HCT116 (cell line): ENCODE measurements around the gene MAPK8IP3. TPM values are rescaled to one million over a fixed set of nuclear protein-coding genes. Genes with fewer than 3 reads are reported as not detected.
"Not testable (repeated sequence)": the region's sequence is repeated elsewhere in the genome, so short reads cannot be mapped to it uniquely, and the experiment has no call there.

Experiments
- ATAC-seq: fragments of 200-7000 bp; cut with Tn5 transposase; 2 replicates; pipeline ENCODE4 v1.9.1; 2020; ENCODE audit warnings: mild to moderate bottlenecking, moderate library complexity
- BruUV-seq: library from RNA; stranded (reverse); fragments of 400-500 nt; replicated peaks from 2 replicates; lab custom pipeline; 2021; lab: Mats Ljungman, UMichigan
- CTCF ChIA-PET: fragments of 300-600 bp; sonication (Branson Sonifier 250); formaldehyde crosslinking; loops from one replicate; lab custom pipeline; 2021; ENCODE audit warnings: antibody characterized with exemption; lab: Charles Lee
- POLR2A ChIA-PET: fragments of 300-600, 350-600 bp; sonication (Branson Sonifier 250); formaldehyde crosslinking; loops from one replicate; lab custom pipeline; 2021; ENCODE audit warnings: antibody characterized with exemption; lab: Charles Lee
- RAD21 ChIA-PET, 2 experiments: fragments of 300-600 bp; sonication (Branson Sonifier 250); formaldehyde crosslinking; loops; one replicate each; lab custom pipeline; 2023; ENCODE audit warnings: low total read pairs in 2 of 2; ENCODE audit not compliant: uncharacterized antibody in 2 of 2, unreplicated experiment in 2 of 2, low non-redundant PET in 1 of 2; lab: Charles Lee
- DNase-seq: peaks from one replicate; pipeline ENCODE4 v3.0.0-alpha.2; 2010; ENCODE audit warnings: low read depth, low spot score
- H2AFZ ChIP-seq: fragments of 200-600 bp; shearing (Covaris generic), sonication (generic); 2 replicates; pipeline ENCODE4 v1.6.1; 2017; ENCODE audit warnings: low read depth, mixed run types, mixed read lengths, antibody characterized with exemption, low read length; ENCODE audit not compliant: poor library complexity, severe bottlenecking
- H3K27ac ChIP-seq: 2 replicates; pipeline ENCODE4 v1.5.1; 2012; ENCODE audit warnings: low read depth, low read length
- H3K27me3 ChIP-seq: fragments of 200-600 bp; sonication (generic); 2 replicates; pipeline ENCODE4 v1.6.1; 2016; ENCODE audit warnings: mixed run types, low read length, mixed read lengths; ENCODE audit not compliant: insufficient read depth
- H3K36me3 ChIP-seq, 2 experiments: fragments of 200-500 bp in 1 of 2; fragments of 200-600 bp in 1 of 2; sonication (Bioruptor generic) in 1 of 2; sonication (generic) in 1 of 2; 2 replicates each; pipeline versions ENCODE4 v1.5.1 to v1.6.1; 2014 to 2016; ENCODE audit warnings: low read length in 2 of 2, inconsistent platforms in 1 of 2, mixed read lengths in 1 of 2, mixed run types in 1 of 2; ENCODE audit not compliant: insufficient read depth in 2 of 2, control insufficient read depth in 1 of 2
- H3K4me1 ChIP-seq, 2 experiments: fragments of 200-600 bp in 1 of 2; sonication (generic) in 1 of 2; 2 replicates each; pipeline versions ENCODE4 v1.5.1 to v1.6.1; 2012 to 2017; ENCODE audit warnings: low read length in 2 of 2, inconsistent platforms in 1 of 2, mild to moderate bottlenecking in 1 of 2, mixed read lengths in 1 of 2, mixed run types in 1 of 2, moderate library complexity in 1 of 2; ENCODE audit not compliant: insufficient read depth in 2 of 2, control insufficient read depth in 1 of 2
- H3K4me2 ChIP-seq: fragments of 200-600 bp; sonication (generic); 2 replicates; pipeline ENCODE4 v1.6.1; 2017; ENCODE audit warnings: mixed run types, low read length, mixed read lengths
- H3K4me3 ChIP-seq, 2 experiments: fragments of 200-600 bp in 1 of 2; sonication (generic) in 1 of 2; replicated peaks in 1 of 2; 2 replicates each; pipeline ENCODE4 v1.5.1; 2011 to 2016; ENCODE audit warnings: low read length in 2 of 2, control low read depth in 1 of 2, low read depth in 1 of 2, mild to moderate bottlenecking in 1 of 2, mixed read lengths in 1 of 2, mixed run types in 1 of 2
- H3K79me2 ChIP-seq: fragments of 200-600 bp; sonication (generic); 2 replicates; pipeline ENCODE4 v1.6.1; 2017; ENCODE audit warnings: mild to moderate bottlenecking, mixed run types, low read length, moderate library complexity, mixed read lengths; ENCODE audit not compliant: insufficient read depth
- H3K9ac ChIP-seq: fragments of 200-600 bp; sonication (generic); 2 replicates; pipeline ENCODE4 v1.6.1; 2016; ENCODE audit warnings: low read length, mixed read lengths
- H3K9me2 ChIP-seq: fragments of 200-600 bp; sonication (generic), shearing (Covaris generic); 2 replicates; pipeline ENCODE4 v1.6.1; 2017; ENCODE audit warnings: mixed run types, mild to moderate bottlenecking, moderate library complexity; ENCODE audit not compliant: insufficient read depth
- H3K9me3 ChIP-seq, 2 experiments: fragments of 200-500 bp in 1 of 2; fragments of 200-600 bp in 1 of 2; sonication (Bioruptor generic) in 1 of 2; sonication (generic) in 1 of 2; 2 replicates each; pipeline ENCODE4 v1.6.1; 2014 to 2017; ENCODE audit warnings: low read length in 2 of 2, mixed read lengths in 2 of 2, inconsistent platforms in 1 of 2, low read depth in 1 of 2, mild to moderate bottlenecking in 1 of 2, mixed run types in 1 of 2, moderate library complexity in 1 of 2; ENCODE audit not compliant: control insufficient read depth in 1 of 2, insufficient read depth in 1 of 2
- H4K20me1 ChIP-seq: fragments of 200-600 bp; sonication (generic), shearing (Covaris generic); 2 replicates; pipeline ENCODE4 v1.6.1; 2017; ENCODE audit warnings: mixed run types, mild to moderate bottlenecking, moderate library complexity; ENCODE audit not compliant: insufficient read depth
- ELF1 ChIP-seq: IDR thresholded peaks from 2 replicates; pipeline ENCODE4 v1.6.1; 2012; ENCODE audit warnings: low read depth, borderline replicate concordance
- EZH2 ChIP-seq: fragments of 200-600 bp; sonication (generic); IDR thresholded peaks from 2 replicates; pipeline ENCODE4 v1.6.1; 2017; ENCODE audit warnings: antibody characterized with exemption, mixed run types
- EZH2phosphoT487 ChIP-seq: fragments of 200-600 bp; IDR thresholded peaks from 2 replicates; pipeline ENCODE4 v1.6.1; 2018; ENCODE audit warnings: antibody characterized with exemption, borderline replicate concordance
- POLR2A ChIP-seq: IDR thresholded peaks from 2 replicates; pipeline ENCODE4 v1.7.0; 2011; ENCODE audit warnings: borderline replicate concordance; ENCODE audit not compliant: insufficient read depth, insufficient read length; ENCODE audit errors: extremely low read depth
- RAD21 ChIP-seq: IDR thresholded peaks from 2 replicates; pipeline ENCODE4 v1.6.1; 2012; ENCODE audit warnings: low read depth, mild to moderate bottlenecking
- SIN3A ChIP-seq: IDR thresholded peaks from 2 replicates; pipeline ENCODE4 v1.6.1; 2012; ENCODE audit warnings: low read depth
- SP1 ChIP-seq: IDR thresholded peaks from 2 replicates; pipeline ENCODE4 v1.6.1; 2012; ENCODE audit warnings: low read depth
- SRF ChIP-seq: IDR thresholded peaks from 2 replicates; pipeline ENCODE4 v1.6.1; 2012; ENCODE audit warnings: low read depth
- intact Hi-C: fragments of 100-400 bp; cut with micrococcal nuclease; formaldehyde crosslinking; loops from 2 replicates; pipeline ENCODE4 v1.10.0; 2022
- total RNA-seq: library from RNA; stranded (reverse); gene quantifications from one replicate; pipeline ENCODE4 v1.2.1, GENCODE V29; 2021; ENCODE audit not compliant: unreplicated experiment
- TF ChIP-seq, protein P1 (sequence below): IDR thresholded peaks from 2 replicates; pipeline ENCODE4 v1.6.1; 2012
- TF ChIP-seq, protein P2 (sequence below): IDR thresholded peaks from 2 replicates; pipeline ENCODE4 v1.6.1; 2011; ENCODE audit warnings: mild to moderate bottlenecking, low read length, moderate library complexity; ENCODE audit not compliant: insufficient replicate concordance; ENCODE audit errors: extremely low read depth
- TF ChIP-seq, protein P3 (sequence below): IDR thresholded peaks from 2 replicates; pipeline ENCODE4 v1.6.1; 2012
- TF ChIP-seq, protein P4 (sequence below): IDR thresholded peaks from 2 replicates; pipeline ENCODE4 v1.6.1; 2012; ENCODE audit warnings: low read depth

Gene MAPK8IP3
- total RNA-seq, 1 experiment from 2014 or later: 75.3 TPM

DNA sequence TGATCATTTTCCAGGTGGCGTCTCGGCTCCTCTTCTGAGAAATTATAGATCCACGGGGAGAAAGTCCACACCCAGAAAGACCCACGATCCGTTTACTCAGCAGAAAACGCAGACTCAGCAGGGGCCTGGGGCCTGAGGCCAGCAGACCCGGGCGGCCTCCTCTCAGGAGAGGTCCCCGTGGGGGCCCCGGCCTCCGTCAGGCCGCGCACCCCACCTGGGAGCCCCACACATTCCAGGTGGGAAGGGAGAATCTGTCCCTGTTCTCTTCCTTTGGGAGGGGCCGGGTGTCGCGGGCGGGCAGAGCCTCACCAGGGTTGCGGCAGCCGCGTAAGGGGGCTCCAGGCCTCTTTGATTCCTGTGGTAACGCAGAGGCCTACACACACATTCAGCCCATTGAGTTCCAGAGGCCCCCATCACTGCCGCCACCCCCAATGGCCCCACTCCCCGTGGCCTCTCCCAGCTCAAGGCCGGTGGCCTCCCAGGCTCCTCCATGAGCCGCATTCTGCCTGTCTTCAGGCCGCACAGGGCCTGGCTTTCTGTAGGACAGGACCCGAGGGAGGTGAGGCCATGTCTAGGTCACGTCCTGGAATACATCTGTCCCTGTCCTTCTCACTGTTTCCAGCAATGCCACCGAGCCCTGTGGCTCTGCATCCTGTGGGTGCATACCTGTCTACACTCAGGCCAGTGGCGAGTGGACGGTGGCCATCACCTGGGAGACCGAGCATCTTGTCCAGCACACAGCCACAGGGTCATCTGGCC is 89.1 kb downstream of the MAPK8IP3 start (continued):
- TF ChIP-seq, protein P1, sequence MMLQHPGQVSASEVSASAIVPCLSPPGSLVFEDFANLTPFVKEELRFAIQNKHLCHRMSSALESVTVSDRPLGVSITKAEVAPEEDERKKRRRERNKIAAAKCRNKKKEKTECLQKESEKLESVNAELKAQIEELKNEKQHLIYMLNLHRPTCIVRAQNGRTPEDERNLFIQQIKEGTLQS: no peak
- TF ChIP-seq SIN3A: no peak

DNA sequence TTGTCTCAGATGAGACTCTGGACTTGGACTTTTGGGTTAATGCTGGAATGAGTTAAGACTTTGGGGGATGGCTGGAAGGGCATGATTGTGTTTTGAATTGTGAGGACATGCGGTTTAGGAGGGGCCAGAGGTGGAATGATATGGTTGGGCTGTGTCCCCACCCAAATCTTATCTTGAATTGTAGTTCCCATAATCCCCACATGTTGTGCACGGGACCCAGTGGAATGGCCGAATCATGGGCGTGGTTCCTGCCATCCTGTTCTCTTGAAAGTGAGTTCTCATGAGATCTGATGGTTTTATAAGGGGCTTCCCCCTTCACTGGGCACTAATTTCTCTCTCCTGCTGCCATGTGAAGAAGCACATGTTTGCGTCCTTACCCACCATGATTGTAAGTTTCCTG is 93.3 kb downstream of the MAPK8IP3 start:
- ATAC-seq, H3K4me3 ChIP-seq, H3K79me2 ChIP-seq, RAD21 ChIA-PET, H3K9me3 ChIP-seq, H3K27ac ChIP-seq, H3K9ac ChIP-seq, H3K36me3 ChIP-seq, DNase-seq, H3K4me2 ChIP-seq, CTCF ChIA-PET, H3K4me1 ChIP-seq, intact Hi-C loops, H3K9me2 ChIP-seq, H4K20me1 ChIP-seq, H3K27me3 ChIP-seq, BruUV-seq, H2AFZ ChIP-seq: not testable (repeated sequence)
- POLR2A ChIA-PET: interaction anchor here (0.6 kb wide), 1 partner anchor 162 kb away, joined by 4 read pairs; no protein-coding TSS in a partner anchor

DNA sequence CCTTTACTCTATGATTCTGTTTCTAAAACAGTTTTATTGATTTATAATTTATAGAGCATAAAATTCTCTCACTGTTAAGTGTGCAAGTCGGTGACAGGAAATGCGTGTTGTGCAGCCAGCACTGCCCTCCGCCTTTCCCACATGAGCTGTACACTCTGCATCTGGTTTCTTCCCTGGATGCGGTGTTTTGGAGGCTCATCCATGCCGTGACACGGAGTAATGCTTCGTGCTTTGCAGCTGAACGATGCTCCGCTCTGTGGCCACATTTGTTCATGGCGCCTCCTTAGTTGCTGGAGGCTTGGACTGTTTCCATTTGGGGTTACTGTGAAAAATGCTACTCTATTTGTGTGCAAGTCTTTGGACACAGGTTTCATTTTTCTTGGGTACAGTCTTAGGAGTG is 94.7 kb downstream of the MAPK8IP3 start:
- DNase-seq: no peak
- Histone ChIP-seq H3K27ac (no peak overlapping the region), H3K36me3 (no peaks in the 10 kb centered on the region), H3K9me2 (no peaks in the 10 kb centered on the region), H3K9me3 (peaks cover 0 to 4% of the 10 kb centered on the region in 2 experiments; a peak in 2 of 4 replicates), H3K4me1 (no peaks in the 10 kb centered on the region), H4K20me1 (no peaks in the 10 kb centered on the region), H2AFZ (no peak overlapping the region), H3K4me3 (no peak overlapping the region), H3K27me3 (no peaks in the 10 kb centered on the region), H3K79me2 (no peaks in the 10 kb centered on the region), H3K9ac (no peak overlapping the region), H3K4me2 (no peak overlapping the region)
- BruUV-seq: no TSS peak
- RAD21 ChIA-PET: no interaction called here
- no peak for ATAC-seq
- CTCF ChIA-PET: no interaction called here
- intact Hi-C loops: no loop called here
- POLR2A ChIA-PET: no interaction called here
- TF ChIP-seq, protein P2, sequence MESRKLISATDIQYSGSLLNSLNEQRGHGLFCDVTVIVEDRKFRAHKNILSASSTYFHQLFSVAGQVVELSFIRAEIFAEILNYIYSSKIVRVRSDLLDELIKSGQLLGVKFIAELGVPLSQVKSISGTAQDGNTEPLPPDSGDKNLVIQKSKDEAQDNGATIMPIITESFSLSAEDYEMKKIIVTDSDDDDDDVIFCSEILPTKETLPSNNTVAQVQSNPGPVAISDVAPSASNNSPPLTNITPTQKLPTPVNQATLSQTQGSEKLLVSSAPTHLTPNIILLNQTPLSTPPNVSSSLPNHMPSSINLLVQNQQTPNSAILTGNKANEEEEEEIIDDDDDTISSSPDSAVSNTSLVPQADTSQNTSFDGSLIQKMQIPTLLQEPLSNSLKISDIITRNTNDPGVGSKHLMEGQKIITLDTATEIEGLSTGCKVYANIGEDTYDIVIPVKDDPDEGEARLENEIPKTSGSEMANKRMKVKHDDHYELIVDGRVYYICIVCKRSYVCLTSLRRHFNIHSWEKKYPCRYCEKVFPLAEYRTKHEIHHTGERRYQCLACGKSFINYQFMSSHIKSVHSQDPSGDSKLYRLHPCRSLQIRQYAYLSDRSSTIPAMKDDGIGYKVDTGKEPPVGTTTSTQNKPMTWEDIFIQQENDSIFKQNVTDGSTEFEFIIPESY: no peak
- TF ChIP-seq, protein P3, sequence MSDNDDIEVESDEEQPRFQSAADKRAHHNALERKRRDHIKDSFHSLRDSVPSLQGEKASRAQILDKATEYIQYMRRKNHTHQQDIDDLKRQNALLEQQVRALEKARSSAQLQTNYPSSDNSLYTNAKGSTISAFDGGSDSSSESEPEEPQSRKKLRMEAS: no peak
- TF ChIP-seq ELF1 (no peak), EZH2phosphoT487 (no peak), EZH2 (no peak), SP1 (no peak), RAD21 (no peak), POLR2A (no peak), SRF (no peak)
- TF ChIP-seq, protein P4, sequence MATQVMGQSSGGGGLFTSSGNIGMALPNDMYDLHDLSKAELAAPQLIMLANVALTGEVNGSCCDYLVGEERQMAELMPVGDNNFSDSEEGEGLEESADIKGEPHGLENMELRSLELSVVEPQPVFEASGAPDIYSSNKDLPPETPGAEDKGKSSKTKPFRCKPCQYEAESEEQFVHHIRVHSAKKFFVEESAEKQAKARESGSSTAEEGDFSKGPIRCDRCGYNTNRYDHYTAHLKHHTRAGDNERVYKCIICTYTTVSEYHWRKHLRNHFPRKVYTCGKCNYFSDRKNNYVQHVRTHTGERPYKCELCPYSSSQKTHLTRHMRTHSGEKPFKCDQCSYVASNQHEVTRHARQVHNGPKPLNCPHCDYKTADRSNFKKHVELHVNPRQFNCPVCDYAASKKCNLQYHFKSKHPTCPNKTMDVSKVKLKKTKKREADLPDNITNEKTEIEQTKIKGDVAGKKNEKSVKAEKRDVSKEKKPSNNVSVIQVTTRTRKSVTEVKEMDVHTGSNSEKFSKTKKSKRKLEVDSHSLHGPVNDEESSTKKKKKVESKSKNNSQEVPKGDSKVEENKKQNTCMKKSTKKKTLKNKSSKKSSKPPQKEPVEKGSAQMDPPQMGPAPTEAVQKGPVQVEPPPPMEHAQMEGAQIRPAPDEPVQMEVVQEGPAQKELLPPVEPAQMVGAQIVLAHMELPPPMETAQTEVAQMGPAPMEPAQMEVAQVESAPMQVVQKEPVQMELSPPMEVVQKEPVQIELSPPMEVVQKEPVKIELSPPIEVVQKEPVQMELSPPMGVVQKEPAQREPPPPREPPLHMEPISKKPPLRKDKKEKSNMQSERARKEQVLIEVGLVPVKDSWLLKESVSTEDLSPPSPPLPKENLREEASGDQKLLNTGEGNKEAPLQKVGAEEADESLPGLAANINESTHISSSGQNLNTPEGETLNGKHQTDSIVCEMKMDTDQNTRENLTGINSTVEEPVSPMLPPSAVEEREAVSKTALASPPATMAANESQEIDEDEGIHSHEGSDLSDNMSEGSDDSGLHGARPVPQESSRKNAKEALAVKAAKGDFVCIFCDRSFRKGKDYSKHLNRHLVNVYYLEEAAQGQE: no peak
